Sigmoid colon (tissue), 3 donors: ENCODE measurements around the gene NTM.

Experiments used
- CTCF ChIP-seq, 4 experiments: fragments of 450-650 bp in 3 of 4; fragments of 200-600 bp in 1 of 4; IDR thresholded peaks; one replicate each; pipeline ENCODE4 v1.5.1; 2016 to 2019; ENCODE audit warnings: antibody characterized with exemption in 4 of 4, mild to moderate bottlenecking in 3 of 4, moderate library complexity in 2 of 4
- POLR2A ChIP-seq, 2 donors: fragments of 450-650 bp; IDR thresholded peaks; one replicate each; pipeline ENCODE4 v1.6.1; 2016; ENCODE audit warnings: antibody characterized with exemption in 2 of 2, mild to moderate bottlenecking in 2 of 2, moderate library complexity in 2 of 2

GRCh38 chr11:132293586-132293985 lies 923.2 kb downstream of the NTM start:
- TF ChIP-seq POLR2A (IDR thresholded peaks at IDR 0.05) (no peak), CTCF (IDR thresholded peaks at IDR 0.05) (no peak)
